ENCODE measurements around the gene MRC1. TPM values are rescaled to one million over a fixed set of nuclear protein-coding genes. Genes with fewer than 3 reads are reported as not detected.

The MRC1 gene
- total RNA-seq, 1 donor, result under 0.01 TPM

GRCh38 chr10:17817790-17818189, 8.6 kb downstream of the MRC1 start:
- no peak for DNase-seq (ENCODE audit: low read depth)

GRCh38 chr10:17819836-17820235, 10.7 kb downstream of the MRC1 start:
- H3K4me3 ChIP-seq (ENCODE audit: low read depth, low read length), result no peak overlapping the region
- no peak for DNase-seq (ENCODE audit: low read depth)
- no peak for TF ChIP-seq CTCF (IDR thresholded peaks at IDR 0.05; ENCODE audit: insufficient read depth, low read depth, low read length)

More at GRCh38 chr10:17817790-17818189, 8.6 kb downstream of the MRC1 start:
- H3K4me3 ChIP-seq (ENCODE audit: low read depth, low read length), result no peak overlapping the region
- TF ChIP-seq CTCF (IDR thresholded peaks at IDR 0.05; ENCODE audit: insufficient read depth, low read depth, low read length), result no peak

- no peak overlapping the region for H3K4me3 ChIP-seq (ENCODE audit: low read depth, low read length)
- DNase-seq (ENCODE audit: low read depth), result no peak
- no peak for TF ChIP-seq CTCF (IDR thresholded peaks at IDR 0.05; ENCODE audit: insufficient read depth, low read depth, low read length)
Measured at GRCh38 chr10:17820943-17821342, 11.8 kb downstream of the MRC1 start.

GRCh38 chr10:17821893-17822292, 12.7 kb downstream of the MRC1 start:
- no peak overlapping the region for H3K4me3 ChIP-seq (ENCODE audit: low read depth, low read length)
- TF ChIP-seq CTCF (IDR thresholded peaks at IDR 0.05; ENCODE audit: insufficient read depth, low read depth, low read length), result no peak
- DNase-seq (ENCODE audit: low read depth), result no peak

- DNase-seq (ENCODE audit: low read depth), result no peak
- no peak overlapping the region for H3K4me3 ChIP-seq (ENCODE audit: low read depth, low read length)
- TF ChIP-seq CTCF (IDR thresholded peaks at IDR 0.05; ENCODE audit: insufficient read depth, low read depth, low read length), result no peak
Measured at GRCh38 chr10:17831341-17831740, 22.2 kb downstream of the MRC1 start.

- no peak for TF ChIP-seq CTCF (IDR thresholded peaks at IDR 0.05; ENCODE audit: insufficient read depth, low read depth, low read length)
- no peak for DNase-seq (ENCODE audit: low read depth)
- H3K4me3 ChIP-seq (ENCODE audit: low read depth, low read length), result no peak overlapping the region
Measured at GRCh38 chr10:17831896-17832295, 22.7 kb downstream of the MRC1 start.

GRCh38 chr10:17833656-17834055, 24.5 kb downstream of the MRC1 start:
- DNase-seq (ENCODE audit: low read depth), result no peak
- no peak overlapping the region for H3K4me3 ChIP-seq (ENCODE audit: low read depth, low read length)
- no peak for TF ChIP-seq CTCF (IDR thresholded peaks at IDR 0.05; ENCODE audit: insufficient read depth, low read depth, low read length)

Data from fibroblast of villous mesenchyme (primary cell).